HEK293 (cell line): ENCODE results near the gene NID1.

Source experiments
- BCL6B ChIP-seq: fragments of 450-650 bp; formaldehyde crosslinking; IDR thresholded peaks from 2 replicates; pipeline ENCODE4 v1.5.1; 2017; ENCODE audit warnings: missing biosample characterization, missing genetic modification characterization
- GLI4 ChIP-seq: fragments of 450-650 bp; formaldehyde crosslinking; IDR thresholded peaks from 2 replicates; pipeline ENCODE4 v1.5.1; 2016; ENCODE audit warnings: missing biosample characterization, missing genetic modification characterization
- KLF9 ChIP-seq: fragments of 450-650 bp; formaldehyde crosslinking; IDR thresholded peaks from 2 replicates; pipeline ENCODE4 v1.5.1; 2016; ENCODE audit warnings: missing biosample characterization, missing genetic modification characterization, low read depth
- PRDM1 ChIP-seq: fragments of 450-650 bp; formaldehyde crosslinking; IDR thresholded peaks from 2 replicates; pipeline ENCODE4; 2016; ENCODE audit warnings: missing biosample characterization, missing genetic modification characterization
- REST ChIP-seq: fragments of 450-650 bp; formaldehyde crosslinking; IDR thresholded peaks from 2 replicates; pipeline ENCODE4 v1.5.1; 2016; ENCODE audit warnings: missing biosample characterization, missing genetic modification characterization
- TCF7L2 ChIP-seq: IDR thresholded peaks from 2 replicates; pipeline ENCODE4 v1.6.1; 2011; ENCODE audit warnings: low read depth, mild to moderate bottlenecking, inconsistent platforms, low read length, moderate library complexity, borderline replicate concordance
- YY2 ChIP-seq: fragments of 450-650 bp; formaldehyde crosslinking; IDR thresholded peaks from 2 replicates; pipeline ENCODE4 v1.5.1; 2016; ENCODE audit warnings: missing biosample characterization, missing genetic modification characterization
- ZFHX2 ChIP-seq: fragments of 450-650 bp; formaldehyde crosslinking; conservative IDR thresholded peaks from 2 replicates; pipeline ENCODE4 v1.5.1; 2016; ENCODE audit warnings: missing biosample characterization, missing genetic modification characterization
- ZNF202 ChIP-seq: fragments of 450-650 bp; formaldehyde crosslinking; IDR thresholded peaks from 2 replicates; pipeline ENCODE4 v1.5.1; 2016; ENCODE audit warnings: missing biosample characterization, missing genetic modification characterization, borderline replicate concordance
- ZNF211 ChIP-seq: fragments of 450-650 bp; formaldehyde crosslinking; IDR thresholded peaks from 2 replicates; pipeline ENCODE4 v1.5.1; 2016; ENCODE audit warnings: low read depth, missing biosample characterization, missing genetic modification characterization
- ZNF23 ChIP-seq: fragments of 450-650 bp; formaldehyde crosslinking; IDR thresholded peaks from 2 replicates; pipeline ENCODE4 v1.5.1; 2016; ENCODE audit warnings: missing biosample characterization, missing genetic modification characterization, borderline replicate concordance
- ZNF266 ChIP-seq: fragments of 450-650 bp; formaldehyde crosslinking; IDR thresholded peaks from 2 replicates; pipeline ENCODE4 v1.5.1; 2016; ENCODE audit warnings: missing biosample characterization, missing genetic modification characterization, low read depth
- ZNF37A ChIP-seq: fragments of 450-650 bp; IDR thresholded peaks from 2 replicates; pipeline ENCODE4 v1.5.1; 2018; ENCODE audit warnings: missing biosample characterization, missing genetic modification characterization
- ZNF426 ChIP-seq: fragments of 450-650 bp; formaldehyde crosslinking; IDR thresholded peaks from 2 replicates; pipeline ENCODE4 v1.5.1; 2017; ENCODE audit warnings: missing biosample characterization, missing genetic modification characterization, mild to moderate bottlenecking, inconsistent platforms, moderate library complexity
- ZNF558 ChIP-seq: fragments of 450-650 bp; formaldehyde crosslinking; IDR thresholded peaks from 2 replicates; pipeline ENCODE4 v1.5.1; 2016; ENCODE audit warnings: missing biosample characterization, missing genetic modification characterization
- ZNF658 ChIP-seq: fragments of 450-650 bp; formaldehyde crosslinking; IDR thresholded peaks from 2 replicates; pipeline ENCODE4; 2016; ENCODE audit warnings: missing biosample characterization, missing genetic modification characterization
- ZNF670 ChIP-seq: fragments of 450-650 bp; formaldehyde crosslinking; IDR thresholded peaks from 2 replicates; pipeline ENCODE4 v1.5.1; 2016; ENCODE audit warnings: missing biosample characterization, missing genetic modification characterization, low read depth
- ZNF677 ChIP-seq: fragments of 450-650 bp; IDR thresholded peaks from 2 replicates; pipeline ENCODE4 v1.5.0; 2018; ENCODE audit warnings: missing biosample characterization, mild to moderate bottlenecking, missing genetic modification characterization, moderate library complexity
- ZNF747 ChIP-seq: fragments of 450-650 bp; formaldehyde crosslinking; IDR thresholded peaks from 2 replicates; pipeline ENCODE4 v1.5.1; 2016; ENCODE audit warnings: missing biosample characterization, missing genetic modification characterization
- ZSCAN23 ChIP-seq: fragments of 450-650 bp; formaldehyde crosslinking; IDR thresholded peaks from 2 replicates; pipeline ENCODE4 v1.5.1; 2016; ENCODE audit warnings: missing biosample characterization, missing genetic modification characterization
- ZSCAN30 ChIP-seq: fragments of 450-650 bp; IDR thresholded peaks from 2 replicates; pipeline ENCODE4 v1.5.1; 2018; ENCODE audit warnings: missing biosample characterization, mild to moderate bottlenecking, missing genetic modification characterization, moderate library complexity
- TF ChIP-seq, protein P1 (sequence below): fragments of 450-650 bp; formaldehyde crosslinking; conservative IDR thresholded peaks from 2 replicates; pipeline ENCODE4 v1.5.1; 2016; ENCODE audit warnings: low read depth, missing biosample characterization, missing genetic modification characterization
- TF ChIP-seq, protein P2 (sequence below): sonication (generic); formaldehyde crosslinking; IDR thresholded peaks from 2 replicates; pipeline ENCODE4 v1.8.1; 2022; ENCODE audit warnings: mild to moderate bottlenecking, moderate library complexity, missing genetic modification reagents
- TF ChIP-seq, protein P3 (sequence below): fragments of 450-650 bp; formaldehyde crosslinking; IDR thresholded peaks from 2 replicates; pipeline ENCODE4 v1.5.1; 2017; ENCODE audit warnings: missing biosample characterization, missing genetic modification characterization
- TF ChIP-seq, protein P4 (sequence below): fragments of 450-650 bp; formaldehyde crosslinking; IDR thresholded peaks from 2 replicates; pipeline ENCODE4; 2016; ENCODE audit warnings: missing biosample characterization, missing genetic modification characterization

Gene NID1

DNA sequence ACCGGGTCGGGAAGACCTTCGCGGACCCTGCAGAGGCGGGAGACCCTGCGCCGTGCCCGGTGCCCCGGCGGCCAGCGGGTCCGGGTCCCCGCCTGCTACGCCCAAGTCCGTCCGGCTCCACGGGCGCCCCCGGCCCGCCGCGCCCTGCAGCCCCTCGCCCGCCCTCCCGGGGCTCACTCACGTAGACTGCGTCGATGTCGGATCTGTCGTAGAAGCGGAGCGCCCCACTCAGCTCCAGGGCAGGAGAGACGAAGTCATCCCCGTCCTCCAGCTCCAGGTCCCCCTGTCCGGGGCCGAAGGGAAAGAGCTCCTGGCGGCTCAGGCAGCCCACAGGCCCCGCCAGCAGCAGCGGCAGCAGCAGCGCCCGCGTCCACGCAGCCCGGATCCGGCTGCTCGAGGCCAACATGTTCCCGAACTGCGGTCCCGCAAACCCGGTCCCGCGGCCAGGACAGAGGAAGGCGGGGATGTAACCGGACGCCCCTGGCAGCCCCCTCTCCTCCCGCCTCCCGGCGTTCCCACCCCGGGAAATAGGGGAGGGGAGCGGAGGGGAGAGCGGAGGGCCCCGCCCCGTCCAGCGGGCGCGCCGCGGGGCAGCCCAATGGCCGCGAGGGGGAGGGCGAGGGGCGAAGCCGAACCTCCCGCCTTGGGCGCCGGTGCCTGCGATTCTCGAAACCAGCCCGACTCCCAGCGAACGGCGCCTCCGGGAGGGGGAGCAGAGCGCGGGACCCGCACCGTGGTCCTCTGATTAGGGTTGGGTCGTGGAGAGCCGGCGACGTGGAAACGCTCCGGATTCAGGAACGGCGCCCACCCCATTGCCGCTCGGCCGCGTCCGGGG lies at the start of gene NID1 (continued):
- TF ChIP-seq REST (tag by site-specific recombination) (no peak), GLI4 (peak; percentile 85; the same call in 1 of the 2 replicates), ZSCAN23 (tag by site-specific recombination) (peak; percentile 75; the same call in 1 of the 2 replicates), ZNF658 (tag by site-specific recombination) (no peak), BCL6B (no peak), TCF7L2 (no peak), ZNF23 (tag by site-specific recombination) (no peak), ZNF747 (tag by site-specific recombination) (no peak), PRDM1 (tag by site-specific recombination) (no peak), KLF9 (tag by site-specific recombination) (no peak; the same call in 1 of the 2 replicates), YY2 (tag by site-specific recombination) (peak; percentile 41), ZNF211 (tag by site-specific recombination) (no peak), ZNF670 (tag by site-specific recombination) (no peak), ZSCAN30 (peak; percentile 94), ZNF202 (tag by site-specific recombination) (peak; percentile 56; the same call in 1 of the 2 replicates), ZNF677 (tag by site-specific recombination) (0 out of 2 replicates have a peak, but pooled peaks have one; percentile 25), ZNF37A (no peak), ZNF426 (tag by site-specific recombination) (no peak), ZNF266 (no peak), ZNF558 (tag by site-specific recombination) (no peak), ZFHX2 (tag by site-specific recombination) (peak; percentile 53; the same call in 1 of the 2 replicates)
- TF ChIP-seq, protein P1, sequence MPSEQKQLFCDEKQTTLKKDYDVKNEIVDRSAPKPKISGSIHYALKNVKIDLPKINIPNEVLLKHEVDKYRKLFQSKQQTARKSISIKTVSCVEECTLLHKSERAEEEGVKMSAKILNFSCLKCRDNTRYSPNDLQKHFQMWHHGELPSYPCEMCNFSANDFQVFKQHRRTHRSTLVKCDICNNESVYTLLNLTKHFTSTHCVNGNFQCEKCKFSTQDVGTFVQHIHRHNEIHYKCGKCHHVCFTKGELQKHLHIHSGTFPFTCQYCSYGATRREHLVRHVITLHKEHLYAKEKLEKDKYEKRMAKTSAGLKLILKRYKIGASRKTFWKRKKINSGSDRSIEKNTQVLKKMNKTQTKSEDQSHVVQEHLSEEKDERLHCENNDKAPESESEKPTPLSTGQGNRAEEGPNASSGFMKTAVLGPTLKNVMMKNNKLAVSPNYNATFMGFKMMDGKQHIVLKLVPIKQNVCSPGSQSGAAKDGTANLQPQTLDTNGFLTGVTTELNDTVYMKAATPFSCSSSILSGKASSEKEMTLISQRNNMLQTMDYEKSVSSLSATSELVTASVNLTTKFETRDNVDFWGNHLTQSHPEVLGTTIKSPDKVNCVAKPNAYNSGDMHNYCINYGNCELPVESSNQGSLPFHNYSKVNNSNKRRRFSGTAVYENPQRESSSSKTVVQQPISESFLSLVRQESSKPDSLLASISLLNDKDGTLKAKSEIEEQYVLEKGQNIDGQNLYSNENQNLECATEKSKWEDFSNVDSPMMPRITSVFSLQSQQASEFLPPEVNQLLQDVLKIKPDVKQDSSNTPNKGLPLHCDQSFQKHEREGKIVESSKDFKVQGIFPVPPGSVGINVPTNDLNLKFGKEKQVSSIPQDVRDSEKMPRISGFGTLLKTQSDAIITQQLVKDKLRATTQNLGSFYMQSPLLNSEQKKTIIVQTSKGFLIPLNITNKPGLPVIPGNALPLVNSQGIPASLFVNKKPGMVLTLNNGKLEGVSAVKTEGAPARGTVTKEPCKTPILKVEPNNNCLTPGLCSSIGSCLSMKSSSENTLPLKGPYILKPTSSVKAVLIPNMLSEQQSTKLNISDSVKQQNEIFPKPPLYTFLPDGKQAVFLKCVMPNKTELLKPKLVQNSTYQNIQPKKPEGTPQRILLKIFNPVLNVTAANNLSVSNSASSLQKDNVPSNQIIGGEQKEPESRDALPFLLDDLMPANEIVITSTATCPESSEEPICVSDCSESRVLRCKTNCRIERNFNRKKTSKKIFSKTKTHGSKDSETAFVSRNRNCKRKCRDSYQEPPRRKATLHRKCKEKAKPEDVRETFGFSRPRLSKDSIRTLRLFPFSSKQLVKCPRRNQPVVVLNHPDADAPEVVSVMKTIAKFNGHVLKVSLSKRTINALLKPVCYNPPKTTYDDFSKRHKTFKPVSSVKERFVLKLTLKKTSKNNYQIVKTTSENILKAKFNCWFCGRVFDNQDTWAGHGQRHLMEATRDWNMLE (tag by site-specific recombination): peak; percentile 12; the same call in 1 of the 2 replicates
- TF ChIP-seq, protein P2, sequence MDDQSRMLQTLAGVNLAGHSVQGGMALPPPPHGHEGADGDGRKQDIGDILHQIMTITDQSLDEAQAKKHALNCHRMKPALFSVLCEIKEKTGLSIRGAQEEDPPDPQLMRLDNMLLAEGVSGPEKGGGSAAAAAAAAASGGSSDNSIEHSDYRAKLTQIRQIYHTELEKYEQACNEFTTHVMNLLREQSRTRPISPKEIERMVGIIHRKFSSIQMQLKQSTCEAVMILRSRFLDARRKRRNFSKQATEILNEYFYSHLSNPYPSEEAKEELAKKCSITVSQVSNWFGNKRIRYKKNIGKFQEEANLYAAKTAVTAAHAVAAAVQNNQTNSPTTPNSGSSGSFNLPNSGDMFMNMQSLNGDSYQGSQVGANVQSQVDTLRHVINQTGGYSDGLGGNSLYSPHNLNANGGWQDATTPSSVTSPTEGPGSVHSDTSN (CRISPR knock-in tag): peak; percentile 90; the same call in 1 of the 2 replicates
- TF ChIP-seq, protein P3, sequence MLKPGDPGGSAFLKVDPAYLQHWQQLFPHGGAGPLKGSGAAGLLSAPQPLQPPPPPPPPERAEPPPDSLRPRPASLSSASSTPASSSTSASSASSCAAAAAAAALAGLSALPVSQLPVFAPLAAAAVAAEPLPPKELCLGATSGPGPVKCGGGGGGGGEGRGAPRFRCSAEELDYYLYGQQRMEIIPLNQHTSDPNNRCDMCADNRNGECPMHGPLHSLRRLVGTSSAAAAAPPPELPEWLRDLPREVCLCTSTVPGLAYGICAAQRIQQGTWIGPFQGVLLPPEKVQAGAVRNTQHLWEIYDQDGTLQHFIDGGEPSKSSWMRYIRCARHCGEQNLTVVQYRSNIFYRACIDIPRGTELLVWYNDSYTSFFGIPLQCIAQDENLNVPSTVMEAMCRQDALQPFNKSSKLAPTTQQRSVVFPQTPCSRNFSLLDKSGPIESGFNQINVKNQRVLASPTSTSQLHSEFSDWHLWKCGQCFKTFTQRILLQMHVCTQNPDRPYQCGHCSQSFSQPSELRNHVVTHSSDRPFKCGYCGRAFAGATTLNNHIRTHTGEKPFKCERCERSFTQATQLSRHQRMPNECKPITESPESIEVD (tag by site-specific recombination): no peak
- TF ChIP-seq, protein P4, sequence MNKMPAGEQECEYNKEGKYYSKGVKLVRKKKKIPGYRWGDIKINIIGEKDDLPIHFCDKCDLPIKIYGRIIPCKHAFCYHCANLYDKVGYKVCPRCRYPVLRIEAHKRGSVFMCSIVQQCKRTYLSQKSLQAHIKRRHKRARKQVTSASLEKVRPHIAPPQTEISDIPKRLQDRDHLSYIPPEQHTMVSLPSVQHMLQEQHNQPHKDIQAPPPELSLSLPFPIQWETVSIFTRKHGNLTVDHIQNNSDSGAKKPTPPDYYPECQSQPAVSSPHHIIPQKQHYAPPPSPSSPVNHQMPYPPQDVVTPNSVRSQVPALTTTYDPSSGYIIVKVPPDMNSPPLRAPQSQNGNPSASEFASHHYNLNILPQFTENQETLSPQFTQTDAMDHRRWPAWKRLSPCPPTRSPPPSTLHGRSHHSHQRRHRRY (tag by site-specific recombination): no peak
